ENCODE measurements around the gene TMEM229B.

TMEM229B gene

GRCh38 chr14:67497216-67497615, 8.7 kb upstream of the TMEM229B start:
- H3K9me3 ChIP-seq (ENCODE audit: insufficient read depth, low read depth, low read length): peaks cover 12% of the 10 kb centered on the region; the same call in 1 of the 2 replicates
- H3K27me3 ChIP-seq (ENCODE audit: insufficient read depth, low read length): no peaks in the 10 kb centered on the region
- no peak overlapping the region for H3K9ac ChIP-seq (ENCODE audit: low read depth, low read length)
- no peak overlapping the region for H3K27ac ChIP-seq (ENCODE audit: low read length)
- no peaks in the 10 kb centered on the region for H3K36me3 ChIP-seq (ENCODE audit: insufficient read depth, low read depth, low read length)
- no peak overlapping the region for H3K4me3 ChIP-seq (ENCODE audit: low read length)
- H3K4me1 ChIP-seq (ENCODE audit: insufficient read depth, low read length): peaks cover 3% of the 10 kb centered on the region

DNA sequence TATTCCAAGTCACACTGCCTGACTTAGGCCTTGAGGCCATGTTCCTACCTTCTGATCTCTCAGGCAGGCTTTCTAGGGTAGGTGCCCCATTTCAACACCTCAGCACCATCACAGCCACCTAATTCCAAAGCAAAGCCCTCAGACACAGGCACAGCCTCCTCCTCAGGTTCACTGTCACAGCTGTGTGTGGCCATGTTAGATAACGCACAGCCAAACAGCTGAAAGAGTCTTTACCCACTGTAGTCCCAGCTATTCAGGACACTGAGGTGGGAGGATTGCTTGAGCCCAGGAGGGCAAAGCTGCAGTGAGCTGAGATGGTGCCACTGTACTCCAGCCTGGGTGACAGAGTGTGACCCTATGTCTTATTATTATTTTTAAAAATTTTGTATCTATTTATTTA, 7.3 kb upstream of the TMEM229B start:
- Histone ChIP-seq H3K9ac (ENCODE audit: low read depth, low read length) (no peak overlapping the region), H3K27ac (ENCODE audit: low read length) (no peak overlapping the region), H3K4me1 (ENCODE audit: insufficient read depth, low read length) (peaks cover 15% of the 10 kb centered on the region), H3K4me3 (ENCODE audit: low read length) (no peak overlapping the region), H3K9me3 (ENCODE audit: insufficient read depth, low read depth, low read length) (peaks cover 12% of the 10 kb centered on the region; the same call in 1 of the 2 replicates), H3K36me3 (ENCODE audit: insufficient read depth, low read depth, low read length) (no peaks in the 10 kb centered on the region), H3K27me3 (ENCODE audit: insufficient read depth, low read length) (no peaks in the 10 kb centered on the region)

GRCh38 chr14:67493092-67493717, 4.7 kb upstream of the TMEM229B start:
- no peak overlapping the region for H3K27ac ChIP-seq (ENCODE audit: low read length)
- H3K4me1 ChIP-seq (ENCODE audit: insufficient read depth, low read length): peaks cover 15% of the 10 kb centered on the region
- no peak overlapping the region for H3K9ac ChIP-seq (ENCODE audit: low read depth, low read length)
- no peaks in the 10 kb centered on the region for H3K36me3 ChIP-seq (ENCODE audit: insufficient read depth, low read depth, low read length)
- H3K9me3 ChIP-seq (ENCODE audit: insufficient read depth, low read depth, low read length): peaks cover 12% of the 10 kb centered on the region; the same call in 1 of the 2 replicates
- no peaks in the 10 kb centered on the region for H3K27me3 ChIP-seq (ENCODE audit: insufficient read depth, low read length)
- no peak overlapping the region for H3K4me3 ChIP-seq (ENCODE audit: low read length)

DNA sequence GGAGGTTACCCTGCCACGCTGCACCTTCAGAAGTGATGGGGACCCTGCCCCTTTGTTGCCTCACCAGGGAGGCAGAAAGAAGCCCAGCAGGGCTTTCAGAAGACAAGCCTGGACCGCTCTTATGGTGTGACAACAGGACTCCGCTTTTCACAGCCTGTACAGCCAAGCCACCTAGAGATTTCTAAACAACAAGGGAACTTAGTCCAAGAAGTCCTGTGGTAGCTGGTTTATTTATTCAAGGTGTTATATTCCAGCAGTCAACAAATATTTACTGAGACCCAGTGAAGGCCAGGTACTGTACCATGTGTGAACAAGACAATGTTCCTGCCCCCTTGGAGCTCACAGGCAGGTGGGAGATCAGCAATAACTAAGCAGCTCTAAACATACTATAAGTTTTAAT, 4.0 kb upstream of the TMEM229B start:
- Histone ChIP-seq H3K4me1 (ENCODE audit: insufficient read depth, low read length) (peaks cover 15% of the 10 kb centered on the region), H3K4me3 (ENCODE audit: low read length) (no peak overlapping the region), H3K27me3 (ENCODE audit: insufficient read depth, low read length) (no peaks in the 10 kb centered on the region), H3K36me3 (ENCODE audit: insufficient read depth, low read depth, low read length) (no peaks in the 10 kb centered on the region), H3K9me3 (ENCODE audit: insufficient read depth, low read depth, low read length) (peaks cover 12% of the 10 kb centered on the region; the same call in 1 of the 2 replicates), H3K27ac (ENCODE audit: low read length) (no peak overlapping the region), H3K9ac (ENCODE audit: low read depth, low read length) (no peak overlapping the region)

GRCh38 chr14:67491741-67492507, 3.4 kb upstream of the TMEM229B start:
- H3K4me1 ChIP-seq (ENCODE audit: insufficient read depth, low read length): peaks cover 15% of the 10 kb centered on the region
- H3K36me3 ChIP-seq (ENCODE audit: insufficient read depth, low read depth, low read length): no peaks in the 10 kb centered on the region
- no peak overlapping the region for H3K27ac ChIP-seq (ENCODE audit: low read length)
- no peak overlapping the region for H3K9ac ChIP-seq (ENCODE audit: low read depth, low read length)
- 0 out of 2 replicates have a peak overlapping the region, but pooled peaks have one; percentile 35 for H3K4me3 ChIP-seq (ENCODE audit: low read length)
- H3K9me3 ChIP-seq (ENCODE audit: insufficient read depth, low read depth, low read length): peaks cover 12% of the 10 kb centered on the region; the same call in 1 of the 2 replicates
- no peaks in the 10 kb centered on the region for H3K27me3 ChIP-seq (ENCODE audit: insufficient read depth, low read length)

GRCh38 chr14:67491285-67491684, 2.8 kb upstream of the TMEM229B start:
- Histone ChIP-seq H3K27me3 (ENCODE audit: insufficient read depth, low read length) (no peaks in the 10 kb centered on the region), H3K27ac (ENCODE audit: low read length) (no peak overlapping the region), H3K9ac (ENCODE audit: low read depth, low read length) (no peak overlapping the region)

GRCh38 chr14:67490196-67490595, 1.7 kb upstream of the TMEM229B start:
- no peak overlapping the region for H3K9ac ChIP-seq (ENCODE audit: low read depth, low read length)
- H3K27ac ChIP-seq (ENCODE audit: low read length): no peak overlapping the region
- no peaks in the 10 kb centered on the region for H3K36me3 ChIP-seq (ENCODE audit: insufficient read depth, low read depth, low read length)
- peaks cover 12% of the 10 kb centered on the region; the same call in 1 of the 2 replicates for H3K9me3 ChIP-seq (ENCODE audit: insufficient read depth, low read depth, low read length)
- no peak overlapping the region for H3K4me3 ChIP-seq (ENCODE audit: low read length)
- H3K4me1 ChIP-seq (ENCODE audit: insufficient read depth, low read length): peaks cover 15% of the 10 kb centered on the region
- no peaks in the 10 kb centered on the region for H3K27me3 ChIP-seq (ENCODE audit: insufficient read depth, low read length)

More at GRCh38 chr14:67491285-67491684, 2.8 kb upstream of the TMEM229B start:
- Histone ChIP-seq H3K4me3 (ENCODE audit: low read length) (0 out of 2 replicates have a peak overlapping the region, but pooled peaks have one; percentile 35), H3K4me1 (ENCODE audit: insufficient read depth, low read length) (peaks cover 15% of the 10 kb centered on the region), H3K9me3 (ENCODE audit: insufficient read depth, low read depth, low read length) (peaks cover 12% of the 10 kb centered on the region; the same call in 1 of the 2 replicates), H3K36me3 (ENCODE audit: insufficient read depth, low read depth, low read length) (no peaks in the 10 kb centered on the region)

GRCh38 chr14:67487332-67487731, 1.2 kb downstream of the TMEM229B start:
- Histone ChIP-seq H3K36me3 (ENCODE audit: insufficient read depth, low read depth, low read length) (no peaks in the 10 kb centered on the region), H3K9me3 (ENCODE audit: insufficient read depth, low read depth, low read length) (no peaks in the 10 kb centered on the region), H3K4me1 (ENCODE audit: insufficient read depth, low read length) (peaks cover 12% of the 10 kb centered on the region), H3K4me3 (ENCODE audit: low read length) (no peak overlapping the region), H3K27ac (ENCODE audit: low read length) (no peak overlapping the region), H3K9ac (ENCODE audit: low read depth, low read length) (no peak overlapping the region), H3K27me3 (ENCODE audit: insufficient read depth, low read length) (no peaks in the 10 kb centered on the region)

DNA sequence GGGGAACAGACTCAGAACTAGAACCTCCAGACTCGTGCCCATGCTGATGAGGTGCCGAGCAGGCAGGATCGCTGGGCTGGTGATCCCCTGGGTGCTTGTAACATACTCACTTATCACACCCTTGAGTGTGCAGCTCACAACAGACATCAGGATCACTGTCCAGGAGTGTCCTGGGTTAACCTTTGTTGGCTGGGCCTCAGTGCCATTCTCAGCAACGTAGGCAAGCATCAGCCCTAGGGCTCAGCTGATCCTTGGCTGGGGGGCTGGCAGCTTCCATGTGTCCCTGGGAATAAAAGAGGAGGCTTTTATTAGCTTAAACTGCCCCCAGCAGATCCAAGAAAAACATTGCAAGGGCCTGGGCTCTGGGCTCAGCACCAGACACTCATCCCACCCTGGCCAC, 1.6 kb downstream of the TMEM229B start:
- Histone ChIP-seq H3K9ac (ENCODE audit: low read depth, low read length) (no peak overlapping the region), H3K4me3 (ENCODE audit: low read length) (no peak overlapping the region), H3K9me3 (ENCODE audit: insufficient read depth, low read depth, low read length) (no peaks in the 10 kb centered on the region), H3K27ac (ENCODE audit: low read length) (no peak overlapping the region), H3K36me3 (ENCODE audit: insufficient read depth, low read depth, low read length) (no peaks in the 10 kb centered on the region), H3K4me1 (ENCODE audit: insufficient read depth, low read length) (peaks cover 9% of the 10 kb centered on the region), H3K27me3 (ENCODE audit: insufficient read depth, low read length) (no peaks in the 10 kb centered on the region)

DNA sequence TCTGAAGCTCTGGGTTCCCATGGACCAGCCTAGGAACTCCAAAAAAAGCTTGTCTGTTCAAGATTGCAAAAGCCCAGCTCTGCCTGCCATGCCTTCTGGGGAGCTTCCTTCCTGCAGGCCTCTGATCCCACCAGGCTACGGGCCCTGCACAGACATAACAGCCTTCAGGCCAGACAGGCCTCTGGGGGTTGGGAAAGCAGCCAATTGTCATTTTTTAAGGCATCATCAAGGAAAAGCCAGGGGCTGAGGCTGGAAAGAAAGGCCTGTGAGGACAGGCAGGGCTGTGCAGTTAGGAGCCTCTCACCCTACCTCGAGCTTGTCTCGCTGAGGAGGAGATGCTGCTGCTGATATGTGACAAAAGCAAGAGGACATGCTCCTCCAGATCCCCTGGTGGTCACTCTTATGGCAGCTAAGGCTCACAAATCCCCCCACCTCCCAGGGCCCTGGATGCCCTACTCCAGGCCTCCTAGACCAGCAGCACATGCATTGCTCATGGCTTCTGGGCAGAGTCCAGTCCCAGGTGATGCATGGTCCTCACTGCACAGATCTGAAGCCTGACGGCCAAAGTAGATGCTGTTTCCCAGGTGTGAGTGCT, 2.9 kb downstream of the TMEM229B start:
- Histone ChIP-seq H3K9me3 (ENCODE audit: insufficient read depth, low read depth, low read length) (no peaks in the 10 kb centered on the region), H3K9ac (ENCODE audit: low read depth, low read length) (no peak overlapping the region), H3K4me3 (ENCODE audit: low read length) (no peak overlapping the region), H3K27ac (ENCODE audit: low read length) (no peak overlapping the region), H3K4me1 (ENCODE audit: insufficient read depth, low read length) (no peaks in the 10 kb centered on the region), H3K27me3 (ENCODE audit: insufficient read depth, low read length) (no peaks in the 10 kb centered on the region), H3K36me3 (ENCODE audit: insufficient read depth, low read depth, low read length) (no peaks in the 10 kb centered on the region)

GRCh38 chr14:67483579-67484285, 4.8 kb downstream of the TMEM229B start:
- Histone ChIP-seq H3K4me3 (ENCODE audit: low read length) (no peak overlapping the region), H3K27ac (ENCODE audit: low read length) (no peak overlapping the region), H3K36me3 (ENCODE audit: insufficient read depth, low read depth, low read length) (no peaks in the 10 kb centered on the region), H3K9me3 (ENCODE audit: insufficient read depth, low read depth, low read length) (no peaks in the 10 kb centered on the region), H3K4me1 (ENCODE audit: insufficient read depth, low read length) (no peaks in the 10 kb centered on the region), H3K27me3 (ENCODE audit: insufficient read depth, low read length) (no peaks in the 10 kb centered on the region), H3K9ac (ENCODE audit: low read depth, low read length) (no peak overlapping the region)
